Measurements from ENCODE around the gene KIAA1958. TPM values are rescaled to one million over a fixed set of nuclear protein-coding genes. Genes with fewer than 3 reads are reported as not detected.

Gene KIAA1958
- 3.4 and 5.5 TPM in 2 replicates for total RNA-seq (2014; rRNA removed; shearing (Covaris generic))

GRCh38 chr9:112486221-112487007, at the start of gene KIAA1958:
Gene KIAA1958 (plus strand): TSS chr9:112486827. CDS start chr9:112574081, 87,254 bp downstream.

GRCh38 chr9:112717661-112718331, 231.2 kb downstream of the KIAA1958 start, which contains the start of gene INIP:
Gene INIP (minus strand): TSS chr9:112718117. CDS start chr9:112716485, 1,632 bp downstream.

Other genes starting within 250 kb of the KIAA1958 start
- gene PTBP3, start 153.2 kb upstream of the KIAA1958 start, total RNA-seq (2014; rRNA removed; shearing (Covaris generic)) = 13.3 and 17.5 TPM in 2 replicates
- 31.7 and 38.4 TPM in 2 replicates for gene HSDL2, start 106.7 kb upstream of the KIAA1958 start, total RNA-seq (2014; rRNA removed; shearing (Covaris generic))
- gene INIP, start 231.3 kb downstream of the KIAA1958 start, total RNA-seq (2014; rRNA removed; shearing (Covaris generic)) = 9.2 and 12.9 TPM in 2 replicates

Data from A375 (cell line).